ENCODE data around the gene CLCN4.

DNA sequence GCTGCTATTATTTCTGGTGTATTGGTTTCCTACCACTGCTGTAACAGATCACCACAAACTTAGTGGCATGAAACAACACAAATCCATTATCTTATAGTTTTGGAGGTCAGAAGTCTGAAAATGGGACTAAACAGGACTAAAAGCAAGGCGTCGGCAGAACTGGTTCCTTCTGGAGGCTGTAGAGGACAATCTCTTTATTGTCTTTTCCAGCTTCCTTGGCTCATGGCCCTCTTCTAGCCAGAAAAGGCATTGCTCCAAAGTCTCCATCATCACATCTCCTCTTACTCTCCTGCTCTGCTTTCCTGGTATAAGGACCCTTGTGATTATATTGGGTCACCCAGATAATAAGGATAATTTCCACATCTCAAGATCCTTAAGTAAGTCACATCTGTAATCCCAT is 121.9 kb downstream of the CLCN4 start:
- no peak for TF ChIP-seq POLR2AphosphoS5 (IDR thresholded peaks at IDR 0.05; ENCODE audit: low read depth, low read length)
- no peak for TF ChIP-seq TAF1 (IDR thresholded peaks at IDR 0.05; ENCODE audit: low read depth, low read length)
- TF ChIP-seq POLR2A (IDR thresholded peaks at IDR 0.05; ENCODE audit: low read depth, low read length) = no peak
